Muscle layer of colon (tissue), 2 donors: ENCODE measurements around the gene RAPGEF1.
A peak's percentile ranks its signal among the peaks of the same experiment; 100 is the strongest.

ENCODE experiments used
- H3K27ac ChIP-seq: one replicate; pipeline ENCODE4 v1.7.0; 2013; ENCODE audit warnings: low read depth, mild to moderate bottlenecking, low read length, moderate library complexity
- H3K27me3 ChIP-seq, 2 donors: one replicate each; pipeline ENCODE4 v1.7.0; 2013; ENCODE audit warnings: low read length in 2 of 2, mild to moderate bottlenecking in 2 of 2; ENCODE audit not compliant: insufficient read depth in 2 of 2, control insufficient read depth in 1 of 2
- H3K36me3 ChIP-seq: one replicate; pipeline ENCODE4 v1.7.0; 2013; ENCODE audit warnings: mild to moderate bottlenecking, low read length; ENCODE audit not compliant: insufficient read depth
- H3K4me1 ChIP-seq: one replicate; pipeline ENCODE4 v1.7.0; 2013; ENCODE audit warnings: mild to moderate bottlenecking, low read length; ENCODE audit not compliant: insufficient read depth
- H3K4me3 ChIP-seq, 2 donors: one replicate each; pipeline ENCODE4 v1.7.0; 2013; ENCODE audit warnings: low read length in 2 of 2, low read depth in 1 of 2, mild to moderate bottlenecking in 1 of 2, moderate library complexity in 1 of 2
- H3K9ac ChIP-seq: one replicate; pipeline ENCODE4 v1.7.0; 2013; ENCODE audit warnings: low read length
- H3K9me3 ChIP-seq: one replicate; pipeline ENCODE4 v1.7.0; 2013; ENCODE audit warnings: mild to moderate bottlenecking, low read length
- donor health status: abdominal sarcoma.
- donor health status: Adenocarcinoma of cecum.

The RAPGEF1 gene

GRCh38 chr9:131724683-131725082 is 15.2 kb downstream of the RAPGEF1 start:
- H3K9ac ChIP-seq = no peak overlapping the region
- H3K4me1 ChIP-seq = peaks cover 30% of the 10 kb centered on the region
- H3K4me3 ChIP-seq = no peak overlapping the region
- H3K9me3 ChIP-seq = no peaks in the 10 kb centered on the region
- no peak overlapping the region for H3K27ac ChIP-seq
- no peaks in the 10 kb centered on the region for H3K27me3 ChIP-seq
- H3K36me3 ChIP-seq = no peaks in the 10 kb centered on the region

GRCh38 chr9:131723632-131724031 is 16.2 kb downstream of the RAPGEF1 start:
- Histone ChIP-seq H3K27me3 (no peaks in the 10 kb centered on the region), H3K4me3 (no peak overlapping the region), H3K9ac (no peak overlapping the region), H3K27ac (no peak overlapping the region), H3K9me3 (no peaks in the 10 kb centered on the region), H3K36me3 (no peaks in the 10 kb centered on the region), H3K4me1 (peaks cover 33% of the 10 kb centered on the region)

- Histone ChIP-seq H3K27ac (no peak overlapping the region), H3K27me3 (no peaks in the 10 kb centered on the region), H3K36me3 (no peaks in the 10 kb centered on the region), H3K9me3 (no peaks in the 10 kb centered on the region), H3K9ac (no peak overlapping the region), H3K4me1 (peaks cover 20% of the 10 kb centered on the region), H3K4me3 (no peak overlapping the region)
Observed at GRCh38 chr9:131722255-131722654, 17.6 kb downstream of the RAPGEF1 start.

GRCh38 chr9:131721076-131721475 is 18.8 kb downstream of the RAPGEF1 start:
- Histone ChIP-seq H3K36me3 (no peaks in the 10 kb centered on the region), H3K27ac (no peak overlapping the region), H3K9me3 (no peaks in the 10 kb centered on the region), H3K4me3 (no peak overlapping the region), H3K4me1 (peaks cover 17% of the 10 kb centered on the region), H3K27me3 (no peaks in the 10 kb centered on the region), H3K9ac (no peak overlapping the region)

- no peak overlapping the region for H3K9ac ChIP-seq
- no peaks in the 10 kb centered on the region for H3K9me3 ChIP-seq
- no peak overlapping the region for H3K27ac ChIP-seq
- no peak overlapping the region for H3K4me3 ChIP-seq
- H3K27me3 ChIP-seq = no peaks in the 10 kb centered on the region
- H3K4me1 ChIP-seq = peaks cover 17% of the 10 kb centered on the region
- no peaks in the 10 kb centered on the region for H3K36me3 ChIP-seq
Observed at GRCh38 chr9:131720330-131720729, 19.5 kb downstream of the RAPGEF1 start.

GRCh38 chr9:131719262-131719908 is 20.5 kb downstream of the RAPGEF1 start:
- Histone ChIP-seq H3K4me1 (peaks cover 23% of the 10 kb centered on the region), H3K27ac (no peak overlapping the region)

GRCh38 chr9:131717719-131718460 is 22.0 kb downstream of the RAPGEF1 start:
- H3K4me1 ChIP-seq = peaks cover 38% of the 10 kb centered on the region
- no peaks in the 10 kb centered on the region for H3K36me3 ChIP-seq
- no peaks in the 10 kb centered on the region for H3K27me3 ChIP-seq
- H3K4me3 ChIP-seq = no peak overlapping the region
- H3K9me3 ChIP-seq = no peaks in the 10 kb centered on the region
- no peak overlapping the region for H3K9ac ChIP-seq
- no peak overlapping the region for H3K27ac ChIP-seq

More at GRCh38 chr9:131719262-131719908, 20.5 kb downstream of the RAPGEF1 start:
- H3K36me3 ChIP-seq = no peaks in the 10 kb centered on the region
- no peaks in the 10 kb centered on the region for H3K27me3 ChIP-seq
- H3K9ac ChIP-seq = no peak overlapping the region
- H3K9me3 ChIP-seq = no peaks in the 10 kb centered on the region
- no peak overlapping the region for H3K4me3 ChIP-seq

- peaks cover 28% of the 10 kb centered on the region for H3K4me1 ChIP-seq
- no peak overlapping the region for H3K9ac ChIP-seq
- no peaks in the 10 kb centered on the region for H3K27me3 ChIP-seq
- no peaks in the 10 kb centered on the region for H3K9me3 ChIP-seq
- H3K27ac ChIP-seq = no peak overlapping the region
- H3K36me3 ChIP-seq = no peaks in the 10 kb centered on the region
- H3K4me3 ChIP-seq = no peak overlapping the region
Observed at GRCh38 chr9:131715906-131716305, 24.0 kb downstream of the RAPGEF1 start.

- Histone ChIP-seq H3K27me3 (no peaks in the 10 kb centered on the region), H3K36me3 (no peaks in the 10 kb centered on the region), H3K4me3 (peak overlapping the region in 1 of 2 donors; percentile 31), H3K9ac (no peak overlapping the region), H3K9me3 (no peaks in the 10 kb centered on the region), H3K4me1 (peaks cover 32% of the 10 kb centered on the region), H3K27ac (peak overlapping the region; percentile 49)
Observed at GRCh38 chr9:131714821-131715220, 25.1 kb downstream of the RAPGEF1 start.

GRCh38 chr9:131714161-131714646 is 25.7 kb downstream of the RAPGEF1 start:
- Histone ChIP-seq H3K36me3 (no peaks in the 10 kb centered on the region), H3K27me3 (no peaks in the 10 kb centered on the region), H3K27ac (peak overlapping the region; percentile 49), H3K4me3 (peak overlapping the region in 1 of 2 donors; percentile 31), H3K9me3 (no peaks in the 10 kb centered on the region), H3K4me1 (peaks cover 38% of the 10 kb centered on the region), H3K9ac (no peak overlapping the region)

GRCh38 chr9:131713016-131713415 is 26.9 kb downstream of the RAPGEF1 start:
- Histone ChIP-seq H3K27ac (no peak overlapping the region), H3K4me1 (peaks cover 35% of the 10 kb centered on the region), H3K9ac (no peak overlapping the region)

More at GRCh38 chr9:131713016-131713415, 26.9 kb downstream of the RAPGEF1 start:
- H3K27me3 ChIP-seq = no peaks in the 10 kb centered on the region
- no peaks in the 10 kb centered on the region for H3K36me3 ChIP-seq
- no peaks in the 10 kb centered on the region for H3K9me3 ChIP-seq
- H3K4me3 ChIP-seq = no peak overlapping the region
